Measurements from ENCODE around the gene RNF151. TPM values are rescaled to one million over a fixed set of nuclear protein-coding genes. Genes with fewer than 3 reads are reported as not detected.

RNF151 gene
- total RNA-seq, 1 donor from 2014 or later, result not detected

DNA sequence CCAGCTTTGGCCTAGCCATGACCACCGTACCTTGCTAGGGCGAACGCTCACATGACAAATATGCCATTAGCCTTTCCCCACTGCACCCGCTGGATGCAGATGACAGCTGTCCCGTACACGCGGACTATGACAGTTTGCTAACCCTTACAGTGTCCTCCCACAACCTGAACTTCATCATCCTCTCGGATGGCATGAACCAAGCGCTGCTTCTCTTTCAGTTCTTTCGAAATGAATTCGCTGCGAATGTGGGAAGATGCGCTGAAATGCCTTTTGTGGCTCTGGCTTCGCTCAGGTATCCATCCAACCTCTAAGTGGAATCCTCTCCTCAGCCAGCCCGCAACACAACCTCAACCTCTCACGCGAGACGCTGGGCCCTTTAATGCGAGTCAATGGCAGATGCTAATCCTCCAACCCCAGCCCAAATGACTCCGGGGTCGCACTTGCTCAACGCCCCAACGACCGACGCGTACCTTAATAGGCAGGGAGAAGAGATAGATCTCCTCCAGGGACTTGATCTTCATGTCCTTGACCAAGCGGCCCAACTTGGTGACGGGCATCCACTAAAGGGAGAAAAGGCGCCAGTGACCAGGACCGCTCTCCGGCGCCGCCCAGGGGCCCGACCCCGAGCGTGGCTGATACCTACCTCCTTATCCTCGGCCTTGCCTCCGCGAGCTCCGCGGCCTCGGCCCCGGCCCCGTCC lies 2.7 kb upstream of the RNF151 start:
- DNase-seq, result peak; percentile 71
- H3K27me3 Mint-ChIP-seq (ENCODE audit: unreplicated experiment), result peaks cover 13% of the 10 kb centered on the region
- no peaks in the 10 kb centered on the region for H3K36me3 Mint-ChIP-seq (ENCODE audit: unreplicated experiment)
- no peak for TF ChIP-seq CTCF (IDR thresholded peaks at IDR 0.05; ENCODE audit: partially characterized antibody, unreplicated experiment)
- peaks cover 18% of the 10 kb centered on the region for H3K4me1 Mint-ChIP-seq (ENCODE audit: low read depth, unreplicated experiment)
- H3K27ac Mint-ChIP-seq (ENCODE audit: unreplicated experiment), result peak overlapping the region; percentile 98
- peaks cover 19% of the 10 kb centered on the region for H3K9me3 Mint-ChIP-seq (ENCODE audit: unreplicated experiment)
- H3K4me3 Mint-ChIP-seq (ENCODE audit: unreplicated experiment), result peak overlapping the region; percentile 91

DNA sequence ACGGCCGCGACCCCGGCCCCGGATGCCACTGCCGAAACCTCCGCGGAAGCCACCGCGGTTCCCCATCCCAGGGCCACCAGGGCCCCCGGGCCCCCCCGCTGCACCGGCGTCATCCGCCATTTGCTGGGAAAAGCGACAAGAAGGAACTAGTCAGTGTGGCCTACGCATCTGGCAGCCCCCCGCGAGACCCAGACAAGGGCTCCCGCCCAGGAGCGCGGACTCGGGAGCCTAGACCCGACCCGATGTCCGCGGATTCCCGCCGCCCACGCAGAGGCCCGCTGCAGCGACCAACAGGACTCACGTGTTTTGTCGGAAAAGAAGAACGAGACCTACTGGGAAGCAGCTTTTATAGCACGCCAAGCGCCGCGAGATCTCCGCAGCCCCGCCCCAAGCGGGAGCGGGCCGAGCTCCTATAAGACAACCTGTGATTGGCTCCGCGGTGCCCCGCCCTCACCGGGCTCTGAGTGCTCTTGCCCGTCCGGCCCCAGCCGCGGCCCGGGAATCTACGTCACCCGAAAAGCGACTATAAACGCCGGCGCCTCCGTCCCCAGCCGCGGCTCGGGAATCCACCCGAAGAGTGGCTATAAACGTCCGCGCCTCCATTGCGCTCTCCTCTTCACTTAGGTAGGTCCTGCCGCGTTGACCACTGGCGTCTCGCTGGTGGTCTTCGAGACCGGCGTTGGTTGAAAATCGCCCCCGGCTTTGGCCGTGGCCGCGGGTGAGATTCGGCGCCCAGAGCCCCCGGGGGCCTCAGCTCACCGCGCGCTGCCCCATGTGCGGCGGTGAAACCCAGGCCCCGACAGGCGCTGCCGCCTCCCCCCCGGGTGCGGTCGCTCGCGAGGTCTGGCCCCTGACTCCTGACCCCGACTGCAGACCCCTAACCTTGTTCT lies 1.9 kb upstream of the RNF151 start, which contains the start of gene RPS2:
TSS of gene RPS2 (minus strand) at position 321 of the 890 bp plus-strand sequence. CDS start at position 120, 201 bp downstream.
- Mint-ChIP-seq H3K27ac (ENCODE audit: unreplicated experiment) (peak within 1 kb of the TSS; percentile 98), H3K27me3 (ENCODE audit: unreplicated experiment) (peaks cover 11% of the 10 kb centered on the region), H3K4me3 (ENCODE audit: unreplicated experiment) (peak within 1 kb of the TSS; percentile 95), H3K36me3 (ENCODE audit: unreplicated experiment) (no peaks in the 10 kb centered on the region), H3K4me1 (ENCODE audit: low read depth, unreplicated experiment) (peaks cover 18% of the 10 kb centered on the region), H3K9me3 (ENCODE audit: unreplicated experiment) (peaks cover 19% of the 10 kb centered on the region)
- TF ChIP-seq CTCF (IDR thresholded peaks at IDR 0.05; ENCODE audit: partially characterized antibody, unreplicated experiment), result no peak
- DNase-seq, result peak; percentile 98

GRCh38 chr16:1965396-1966001 lies 1.2 kb upstream of the RNF151 start:
- no peak for TF ChIP-seq CTCF (IDR thresholded peaks at IDR 0.05; ENCODE audit: partially characterized antibody, unreplicated experiment)
- Mint-ChIP-seq H3K27ac (ENCODE audit: unreplicated experiment) (peak overlapping the region; percentile 89), H3K27me3 (ENCODE audit: unreplicated experiment) (peaks cover 14% of the 10 kb centered on the region), H3K4me3 (ENCODE audit: unreplicated experiment) (peak overlapping the region; percentile 95), H3K4me1 (ENCODE audit: low read depth, unreplicated experiment) (peaks cover 15% of the 10 kb centered on the region), H3K36me3 (ENCODE audit: unreplicated experiment) (no peaks in the 10 kb centered on the region), H3K9me3 (ENCODE audit: unreplicated experiment) (peaks cover 14% of the 10 kb centered on the region)
- DNase-seq, result no peak

DNA sequence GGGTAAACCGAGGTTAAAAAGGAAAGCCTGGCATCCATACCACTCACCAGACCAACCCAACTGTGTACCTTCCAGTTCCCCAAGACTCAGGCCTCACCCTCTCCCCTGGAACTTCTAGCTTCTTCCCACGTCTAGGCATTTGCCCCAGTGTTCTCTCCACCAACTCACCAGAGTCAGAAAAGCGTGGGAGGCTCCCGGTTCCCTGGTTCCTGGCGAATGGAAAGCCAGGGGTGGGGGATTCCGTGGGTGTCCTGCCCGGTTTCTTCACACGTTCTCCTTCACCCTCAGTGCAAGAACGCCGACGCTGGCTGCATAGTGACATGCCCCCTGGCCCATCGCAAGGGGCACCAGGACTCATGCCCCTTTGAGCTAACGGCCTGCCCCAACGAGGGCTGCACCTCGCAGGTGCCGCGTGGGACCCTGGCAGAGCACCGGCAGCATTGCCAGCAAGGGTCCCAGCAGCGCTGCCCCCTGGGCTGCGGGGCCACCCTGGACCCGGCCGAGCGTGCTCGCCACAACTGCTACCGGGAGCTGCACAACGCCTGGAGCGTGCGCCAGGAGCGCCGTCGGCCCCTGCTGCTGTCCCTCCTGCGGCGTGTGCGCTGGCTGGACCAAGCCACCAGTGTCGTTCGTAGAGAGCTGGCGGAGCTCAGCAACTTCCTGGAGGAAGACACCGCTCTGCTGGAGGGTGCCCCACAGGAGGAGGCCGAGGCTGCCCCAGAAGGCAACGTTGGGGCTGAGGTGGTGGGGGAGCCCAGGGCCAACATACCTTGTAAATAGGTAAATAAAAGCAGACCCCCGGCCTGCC lies 1.7 kb downstream of the RNF151 start:
- no peak overlapping the region for H3K27ac Mint-ChIP-seq (ENCODE audit: unreplicated experiment)
- peaks cover 7% of the 10 kb centered on the region for H3K4me1 Mint-ChIP-seq (ENCODE audit: low read depth, unreplicated experiment)
- TF ChIP-seq CTCF (IDR thresholded peaks at IDR 0.05; ENCODE audit: partially characterized antibody, unreplicated experiment), result no peak
- H3K4me3 Mint-ChIP-seq (ENCODE audit: unreplicated experiment), result no peak overlapping the region
- peaks cover 13% of the 10 kb centered on the region for H3K27me3 Mint-ChIP-seq (ENCODE audit: unreplicated experiment)
- H3K36me3 Mint-ChIP-seq (ENCODE audit: unreplicated experiment), result no peaks in the 10 kb centered on the region
- H3K9me3 Mint-ChIP-seq (ENCODE audit: unreplicated experiment), result peaks cover 15% of the 10 kb centered on the region
- DNase-seq, result no peak
